H1 (cell line): ENCODE data around the gene RGL3. TPM values are rescaled to one million over a fixed set of nuclear protein-coding genes. Genes with fewer than 3 reads are reported as not detected.

Source experiments
- ASH2L ChIP-seq: fragments of 200-600, 300-600 bp; sonication (generic); IDR thresholded peaks from one replicate; pipeline ENCODE4 v1.7.1; 2017; ENCODE audit warnings: low read length
- CHD1 ChIP-seq: IDR thresholded peaks from 2 replicates; pipeline ENCODE4 v1.6.1; 2012; ENCODE audit warnings: low read depth, low read length, improper control_type of control experiment
- CREB1 ChIP-seq: IDR thresholded peaks from 2 replicates; pipeline ENCODE4 v1.6.1; 2012; ENCODE audit warnings: inconsistent platforms
- EGR1 ChIP-seq: IDR thresholded peaks from 2 replicates; pipeline ENCODE4 v1.6.1; 2011; ENCODE audit warnings: low read depth, low read length, borderline replicate concordance
- HDAC6 ChIP-seq: IDR thresholded peaks from one replicate; pipeline ENCODE4 v1.7.1; 2012; ENCODE audit warnings: low read depth, mild to moderate bottlenecking, inconsistent platforms, low read length, moderate library complexity
- JUN ChIP-seq: IDR thresholded peaks from 2 replicates; pipeline ENCODE4 v1.6.1; 2011; ENCODE audit warnings: low read depth, mild to moderate bottlenecking, improper control_type of control experiment, low read length
- KDM1A ChIP-seq: fragments of 200-600, 300-600 bp; sonication (generic); IDR thresholded peaks from 2 replicates; pipeline ENCODE4 v1.7.1; 2016; ENCODE audit warnings: mild to moderate bottlenecking, low read length, borderline replicate concordance
- NRF1 ChIP-seq: IDR thresholded peaks from 2 replicates; pipeline ENCODE4 v1.6.1; 2011; ENCODE audit warnings: mild to moderate bottlenecking, low read depth, low read length, improper control_type of control experiment
- SIN3A ChIP-seq, 2 experiments: IDR thresholded peaks in 1 of 2; conservative IDR thresholded peaks in 1 of 2; 2 replicates each; pipeline ENCODE4 v1.6.1; 2011 to 2012; ENCODE audit warnings: low read length in 2 of 2, improper control_type of control experiment in 1 of 2, low read depth in 1 of 2, mild to moderate bottlenecking in 1 of 2
- SIRT6 ChIP-seq: IDR thresholded peaks from one replicate; pipeline ENCODE4 v1.7.1; 2012; ENCODE audit warnings: low read length, inconsistent platforms
- TAF1 ChIP-seq: IDR thresholded peaks from 2 replicates; pipeline ENCODE4 v1.6.1; 2011; ENCODE audit warnings: mild to moderate bottlenecking, low read depth, low read length
- polyA plus RNA-seq, 7 experiments: library from polyadenylated mRNA; depleted of rRNA in 3 of 7; stranded (reverse) in 5 of 7; unstranded in 2 of 7; fragments of >200 nt in 5 of 7; fragments of 200-250 nt in 2 of 7; gene quantifications; 1 replicate in 5 of 7; 2 replicates in 1 of 7; 4 replicates in 1 of 7; pipeline versions ENCODE4 v1.2.1 to v1.2.3, GENCODE V29; 2011 to 2013; ENCODE audit warnings: missing spikeins in 2 of 7, mixed read lengths in 2 of 7
- total RNA-seq: library from RNA; stranded (reverse); fragmentation: NEBNext Ultra II Directional; extraction: Animal tissue kit (Norgen Biotek cat#: 25700); gene quantifications from 2 replicates; pipeline ENCODE4 v1.2.1, GENCODE V29; 2021
- TF ChIP-seq, protein P1 (sequence below): fragments of 300-600 bp; sonication (generic); IDR thresholded peaks from 2 replicates; pipeline ENCODE4 v1.7.1; 2012; ENCODE audit warnings: low read length, moderate library complexity, mild to moderate bottlenecking, inconsistent platforms; ENCODE audit not compliant: insufficient replicate concordance

Gene RGL3
- total and polyA plus RNA-seq, 2 of the 8 experiments (the other 6 are each of a cell fraction or from before 2014, with no cell fraction given) = 36.9 to 40.9 TPM

DNA sequence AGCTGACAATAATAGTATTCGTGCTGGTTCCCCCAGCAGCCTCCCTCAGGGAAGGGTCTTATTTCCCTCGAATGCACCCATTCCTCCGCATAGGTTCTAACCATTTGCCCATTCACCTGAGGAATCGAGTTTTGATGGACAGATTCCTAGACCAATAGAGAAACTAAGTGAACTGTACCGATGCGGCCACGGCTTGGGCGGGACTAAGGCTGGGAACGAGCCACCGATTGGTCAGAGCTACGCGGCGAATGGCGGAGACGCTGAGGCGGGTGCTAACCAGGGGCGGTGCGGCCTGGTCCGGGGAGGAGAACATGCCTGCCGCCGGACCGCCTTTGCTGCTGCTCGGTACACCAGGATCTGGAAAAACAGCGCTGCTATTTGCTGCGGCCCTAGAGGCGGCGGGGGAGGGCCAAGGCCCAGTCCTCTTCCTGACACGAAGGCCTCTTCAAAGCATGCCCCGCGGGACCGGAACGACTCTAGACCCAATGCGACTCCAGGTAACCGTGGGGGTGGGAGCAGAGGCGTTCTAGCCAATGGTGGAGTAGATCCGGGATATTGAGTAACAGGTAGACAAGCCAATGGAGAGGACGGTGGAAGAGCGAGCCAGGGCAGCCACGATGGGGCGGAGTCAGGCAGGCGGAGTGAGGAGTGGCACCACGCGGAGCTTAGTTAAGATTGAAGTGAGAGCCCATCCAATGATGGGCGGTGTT lies 44.5 kb downstream of the RGL3 start, which contains the start of gene SWSAP1 (continued):
- TF ChIP-seq JUN (no peak), NRF1 (no peak), HDAC6 (no peak), CREB1 (peak; percentile 84), CHD1 (no peak), KDM1A (no peak), ASH2L (peak; percentile 24), SIN3A (conservative IDR thresholded peaks at IDR 0.05 in 1 of 2, IDR thresholded peaks at IDR 0.05 in 1 of 2; ENCODE audit: low read depth in 1 of 2, low read length in 2 of 2) (peak in 1 of 2 experiments; percentile 44; a peak in 1 of 4 replicates), EGR1 (no peak), TAF1 (peak; percentile 84), SIRT6 (no peak)
- TF ChIP-seq, protein P1, sequence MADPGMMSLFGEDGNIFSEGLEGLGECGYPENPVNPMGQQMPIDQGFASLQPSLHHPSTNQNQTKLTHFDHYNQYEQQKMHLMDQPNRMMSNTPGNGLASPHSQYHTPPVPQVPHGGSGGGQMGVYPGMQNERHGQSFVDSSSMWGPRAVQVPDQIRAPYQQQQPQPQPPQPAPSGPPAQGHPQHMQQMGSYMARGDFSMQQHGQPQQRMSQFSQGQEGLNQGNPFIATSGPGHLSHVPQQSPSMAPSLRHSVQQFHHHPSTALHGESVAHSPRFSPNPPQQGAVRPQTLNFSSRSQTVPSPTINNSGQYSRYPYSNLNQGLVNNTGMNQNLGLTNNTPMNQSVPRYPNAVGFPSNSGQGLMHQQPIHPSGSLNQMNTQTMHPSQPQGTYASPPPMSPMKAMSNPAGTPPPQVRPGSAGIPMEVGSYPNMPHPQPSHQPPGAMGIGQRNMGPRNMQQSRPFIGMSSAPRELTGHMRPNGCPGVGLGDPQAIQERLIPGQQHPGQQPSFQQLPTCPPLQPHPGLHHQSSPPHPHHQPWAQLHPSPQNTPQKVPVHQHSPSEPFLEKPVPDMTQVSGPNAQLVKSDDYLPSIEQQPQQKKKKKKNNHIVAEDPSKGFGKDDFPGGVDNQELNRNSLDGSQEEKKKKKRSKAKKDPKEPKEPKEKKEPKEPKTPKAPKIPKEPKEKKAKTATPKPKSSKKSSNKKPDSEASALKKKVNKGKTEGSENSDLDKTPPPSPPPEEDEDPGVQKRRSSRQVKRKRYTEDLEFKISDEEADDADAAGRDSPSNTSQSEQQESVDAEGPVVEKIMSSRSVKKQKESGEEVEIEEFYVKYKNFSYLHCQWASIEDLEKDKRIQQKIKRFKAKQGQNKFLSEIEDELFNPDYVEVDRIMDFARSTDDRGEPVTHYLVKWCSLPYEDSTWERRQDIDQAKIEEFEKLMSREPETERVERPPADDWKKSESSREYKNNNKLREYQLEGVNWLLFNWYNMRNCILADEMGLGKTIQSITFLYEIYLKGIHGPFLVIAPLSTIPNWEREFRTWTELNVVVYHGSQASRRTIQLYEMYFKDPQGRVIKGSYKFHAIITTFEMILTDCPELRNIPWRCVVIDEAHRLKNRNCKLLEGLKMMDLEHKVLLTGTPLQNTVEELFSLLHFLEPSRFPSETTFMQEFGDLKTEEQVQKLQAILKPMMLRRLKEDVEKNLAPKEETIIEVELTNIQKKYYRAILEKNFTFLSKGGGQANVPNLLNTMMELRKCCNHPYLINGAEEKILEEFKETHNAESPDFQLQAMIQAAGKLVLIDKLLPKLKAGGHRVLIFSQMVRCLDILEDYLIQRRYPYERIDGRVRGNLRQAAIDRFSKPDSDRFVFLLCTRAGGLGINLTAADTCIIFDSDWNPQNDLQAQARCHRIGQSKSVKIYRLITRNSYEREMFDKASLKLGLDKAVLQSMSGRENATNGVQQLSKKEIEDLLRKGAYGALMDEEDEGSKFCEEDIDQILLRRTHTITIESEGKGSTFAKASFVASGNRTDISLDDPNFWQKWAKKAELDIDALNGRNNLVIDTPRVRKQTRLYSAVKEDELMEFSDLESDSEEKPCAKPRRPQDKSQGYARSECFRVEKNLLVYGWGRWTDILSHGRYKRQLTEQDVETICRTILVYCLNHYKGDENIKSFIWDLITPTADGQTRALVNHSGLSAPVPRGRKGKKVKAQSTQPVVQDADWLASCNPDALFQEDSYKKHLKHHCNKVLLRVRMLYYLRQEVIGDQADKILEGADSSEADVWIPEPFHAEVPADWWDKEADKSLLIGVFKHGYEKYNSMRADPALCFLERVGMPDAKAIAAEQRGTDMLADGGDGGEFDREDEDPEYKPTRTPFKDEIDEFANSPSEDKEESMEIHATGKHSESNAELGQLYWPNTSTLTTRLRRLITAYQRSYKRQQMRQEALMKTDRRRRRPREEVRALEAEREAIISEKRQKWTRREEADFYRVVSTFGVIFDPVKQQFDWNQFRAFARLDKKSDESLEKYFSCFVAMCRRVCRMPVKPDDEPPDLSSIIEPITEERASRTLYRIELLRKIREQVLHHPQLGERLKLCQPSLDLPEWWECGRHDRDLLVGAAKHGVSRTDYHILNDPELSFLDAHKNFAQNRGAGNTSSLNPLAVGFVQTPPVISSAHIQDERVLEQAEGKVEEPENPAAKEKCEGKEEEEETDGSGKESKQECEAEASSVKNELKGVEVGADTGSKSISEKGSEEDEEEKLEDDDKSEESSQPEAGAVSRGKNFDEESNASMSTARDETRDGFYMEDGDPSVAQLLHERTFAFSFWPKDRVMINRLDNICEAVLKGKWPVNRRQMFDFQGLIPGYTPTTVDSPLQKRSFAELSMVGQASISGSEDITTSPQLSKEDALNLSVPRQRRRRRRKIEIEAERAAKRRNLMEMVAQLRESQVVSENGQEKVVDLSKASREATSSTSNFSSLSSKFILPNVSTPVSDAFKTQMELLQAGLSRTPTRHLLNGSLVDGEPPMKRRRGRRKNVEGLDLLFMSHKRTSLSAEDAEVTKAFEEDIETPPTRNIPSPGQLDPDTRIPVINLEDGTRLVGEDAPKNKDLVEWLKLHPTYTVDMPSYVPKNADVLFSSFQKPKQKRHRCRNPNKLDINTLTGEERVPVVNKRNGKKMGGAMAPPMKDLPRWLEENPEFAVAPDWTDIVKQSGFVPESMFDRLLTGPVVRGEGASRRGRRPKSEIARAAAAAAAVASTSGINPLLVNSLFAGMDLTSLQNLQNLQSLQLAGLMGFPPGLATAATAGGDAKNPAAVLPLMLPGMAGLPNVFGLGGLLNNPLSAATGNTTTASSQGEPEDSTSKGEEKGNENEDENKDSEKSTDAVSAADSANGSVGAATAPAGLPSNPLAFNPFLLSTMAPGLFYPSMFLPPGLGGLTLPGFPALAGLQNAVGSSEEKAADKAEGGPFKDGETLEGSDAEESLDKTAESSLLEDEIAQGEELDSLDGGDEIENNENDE = no peak
